Activated CD4-positive, alpha-beta T cell treated with anti-CD3 and anti-CD28 coated beads, Interleukin-2, amount 50 U/mL, for 16 hours (primary cell): Measurements from ENCODE around the gene ZNF57.
A peak's percentile ranks its signal among the peaks of the same experiment; 100 is the strongest.
"Not testable (repeated sequence)": the region's sequence is repeated elsewhere in the genome, so short reads cannot be mapped to it uniquely, and the experiment has no call there.

Source experiments
- DNase-seq: peaks from one replicate; pipeline ENCODE4 v3.0.0-alpha.2; 2020

ZNF57 gene

DNA sequence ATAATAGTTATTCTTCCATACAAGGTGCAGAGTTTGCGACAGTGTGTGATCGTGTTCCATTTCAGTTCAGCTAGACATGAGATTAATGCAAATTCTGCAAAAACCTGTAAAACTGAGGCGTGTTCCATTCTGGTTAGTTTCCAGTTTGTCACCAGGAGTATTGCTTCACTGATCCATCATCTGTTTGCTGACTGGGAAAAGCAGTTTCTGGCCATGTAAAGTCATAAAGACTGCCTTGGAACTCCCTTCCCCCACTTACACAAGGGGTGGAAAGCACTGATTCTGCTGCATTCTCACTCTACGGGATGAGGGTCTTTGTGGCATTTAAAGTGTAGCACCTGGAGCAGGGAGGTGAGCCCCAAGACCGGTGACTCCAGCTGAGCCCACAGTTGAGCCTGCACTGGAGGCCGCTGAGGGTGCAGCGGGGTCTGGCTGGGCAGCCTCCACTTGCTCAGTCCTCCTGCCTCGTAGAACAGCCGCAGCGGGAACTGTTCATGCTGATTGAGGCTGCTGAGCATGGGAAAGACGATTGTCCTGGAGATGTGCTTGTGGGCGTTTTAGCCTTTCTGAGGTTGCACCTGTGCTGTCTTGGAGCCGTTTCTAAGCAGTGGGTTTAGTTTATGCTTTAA is 2.0 kb downstream of the ZNF57 start:
- no peak for DNase-seq

DNA sequence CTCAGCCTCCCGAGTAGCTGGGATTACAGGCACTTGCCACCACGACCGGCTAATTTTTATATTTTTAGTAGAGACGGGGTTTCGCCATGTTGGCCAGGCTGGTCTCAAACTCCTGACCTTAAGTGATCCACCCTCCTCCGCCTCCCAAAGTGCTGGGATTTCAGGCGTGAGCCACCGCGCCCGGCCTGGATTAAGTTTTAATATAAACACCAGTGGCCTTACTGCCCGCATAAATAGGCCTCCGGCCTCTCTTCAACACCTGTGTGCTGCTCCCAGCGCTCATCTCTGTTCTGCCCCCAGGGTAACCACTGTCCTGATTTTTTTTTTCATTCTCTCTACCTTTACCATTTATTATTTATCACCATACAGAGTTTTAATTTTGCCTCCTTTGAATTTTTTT is 2.6 kb downstream of the ZNF57 start:
- DNase-seq, result not testable (repeated sequence)

DNA sequence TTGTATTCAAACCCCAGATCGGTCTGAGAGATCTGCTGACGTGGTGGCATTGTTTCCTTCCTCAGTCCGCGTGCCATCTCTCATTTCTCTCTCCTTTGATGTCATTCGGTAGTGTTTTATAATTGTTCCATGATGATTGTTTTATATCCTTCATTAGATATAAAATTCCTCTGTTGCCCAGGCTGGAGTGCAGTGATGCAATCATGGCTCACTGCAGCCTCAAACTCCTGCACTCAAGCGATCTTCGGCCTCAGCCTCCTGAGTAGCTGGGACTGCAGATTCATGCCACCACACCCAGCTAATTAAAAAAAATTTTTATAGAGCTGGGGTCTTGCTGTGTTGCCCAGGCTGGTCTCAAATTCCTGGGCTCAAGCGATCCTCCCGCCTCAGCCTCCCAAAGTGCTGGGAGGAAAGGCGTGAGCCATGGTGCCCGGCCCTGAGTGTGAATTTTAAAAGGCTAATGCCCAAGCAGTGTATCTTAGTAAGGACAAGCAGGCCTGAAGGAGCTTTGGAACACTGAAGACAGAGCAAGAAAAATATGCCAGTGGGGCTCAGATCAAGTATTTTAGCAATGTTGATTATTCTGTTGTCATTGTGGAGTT is 5.3 kb downstream of the ZNF57 start:
- DNase-seq, result no peak

DNA sequence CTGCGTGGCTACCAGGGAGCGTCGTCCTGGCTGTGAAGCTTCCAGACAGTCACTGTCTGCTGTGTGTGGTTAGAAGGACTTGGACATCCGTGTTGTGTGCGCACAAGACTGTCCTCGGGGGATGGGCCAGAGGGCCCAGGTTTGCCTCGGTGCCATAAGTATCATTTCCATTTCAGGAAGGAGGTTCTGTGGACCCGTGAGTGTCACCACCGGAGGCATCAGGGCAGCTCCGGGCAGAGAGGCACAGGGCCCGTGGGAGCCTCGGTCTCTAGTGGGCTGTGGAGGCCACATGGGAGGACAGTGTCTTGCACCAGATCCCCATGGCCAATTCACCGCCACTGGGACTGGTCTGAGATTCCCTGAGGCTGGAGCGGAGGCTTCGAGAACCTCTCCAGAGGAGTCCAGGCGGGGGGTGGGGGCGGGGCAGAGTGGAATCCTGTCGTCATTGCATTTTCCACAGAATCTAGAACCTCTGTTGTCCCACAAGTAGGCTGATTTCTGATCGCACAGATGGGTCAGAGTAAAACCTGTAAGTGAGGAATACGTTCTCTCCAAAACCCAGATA is 6.0 kb downstream of the ZNF57 start:
- no peak for DNase-seq

- no peak for DNase-seq
Observed at GRCh38 chr19:2912306-2912705, 11.6 kb downstream of the ZNF57 start.

DNA sequence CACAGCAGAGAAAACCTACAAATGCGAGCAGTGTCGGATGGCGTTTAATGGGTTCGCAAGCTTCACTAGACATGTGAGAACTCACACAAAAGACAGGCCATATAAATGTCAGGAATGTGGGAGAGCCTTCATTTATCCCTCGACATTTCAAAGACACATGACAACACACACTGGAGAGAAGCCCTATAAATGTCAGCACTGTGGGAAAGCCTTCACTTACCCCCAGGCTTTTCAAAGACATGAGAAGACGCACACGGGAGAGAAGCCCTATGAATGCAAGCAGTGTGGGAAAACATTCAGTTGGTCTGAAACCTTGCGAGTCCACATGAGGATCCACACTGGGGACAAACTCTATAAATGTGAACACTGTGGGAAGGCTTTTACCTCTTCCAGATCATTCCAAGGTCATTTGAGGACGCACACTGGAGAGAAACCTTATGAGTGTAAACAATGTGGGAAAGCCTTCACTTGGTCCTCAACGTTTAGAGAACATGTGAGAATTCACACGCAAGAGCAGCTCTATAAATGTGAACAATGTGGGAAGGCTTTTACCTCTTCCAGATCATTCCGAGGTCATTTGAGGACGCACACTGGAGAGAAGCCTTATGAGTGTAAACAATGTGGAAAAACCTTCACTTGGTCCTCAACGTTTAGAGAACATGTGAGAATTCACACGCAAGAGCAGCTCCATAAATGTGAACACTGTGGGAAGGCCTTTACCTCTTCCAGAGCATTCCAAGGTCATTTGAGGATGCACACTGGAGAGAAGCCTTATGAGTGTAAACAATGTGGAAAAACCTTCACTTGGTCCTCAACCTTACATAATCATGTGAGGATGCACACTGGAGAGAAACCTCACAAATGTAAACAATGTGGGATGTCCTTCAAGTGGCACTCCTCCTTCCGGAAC is 16.8 kb downstream of the ZNF57 start:
- no peak for DNase-seq

DNA sequence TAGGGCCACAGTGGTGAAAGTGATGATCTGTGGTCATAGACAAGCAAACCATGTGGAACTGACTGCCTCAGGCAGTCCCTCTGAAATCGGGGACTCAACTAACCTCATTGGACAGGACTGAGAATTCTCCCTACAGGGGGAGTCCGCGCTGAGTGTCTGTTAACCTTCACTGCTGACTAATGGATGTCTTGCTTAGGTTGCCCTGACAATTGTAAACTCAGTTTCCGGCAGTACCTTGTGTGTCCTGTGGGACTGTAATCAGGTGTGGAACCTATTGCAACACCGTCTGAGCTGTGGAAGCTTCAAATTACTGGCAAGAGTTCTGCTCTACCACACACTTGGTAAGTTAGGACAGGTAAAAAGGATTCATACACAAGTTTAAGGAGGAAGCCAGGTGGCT is 22.3 kb downstream of the ZNF57 start:
- no peak for DNase-seq

DNA sequence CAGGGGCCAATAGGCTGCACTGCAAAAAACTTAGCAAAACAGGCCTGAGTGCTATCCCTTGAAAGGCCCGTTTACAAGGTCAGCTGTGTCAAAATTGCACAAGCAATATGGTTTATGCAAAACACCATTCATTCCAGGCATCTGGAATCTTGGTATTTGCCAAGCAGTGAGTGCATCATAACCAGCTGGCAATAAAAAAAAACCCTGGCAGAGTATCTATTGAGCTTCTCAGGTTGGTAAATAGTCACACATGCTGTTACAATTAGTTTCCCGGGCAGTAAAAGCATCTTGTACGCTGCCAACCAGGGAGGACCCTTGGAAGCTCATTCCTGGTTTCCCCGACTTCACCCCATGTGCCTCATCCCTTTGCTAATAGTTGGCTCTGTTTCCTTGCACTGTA is 22.8 kb downstream of the ZNF57 start:
- DNase-seq, result no peak

- no peak for DNase-seq
Observed at GRCh38 chr19:2926341-2927031, 25.8 kb downstream of the ZNF57 start.

GRCh38 chr19:2927032-2927430 is 26.3 kb downstream of the ZNF57 start:
- no peak for DNase-seq

DNA sequence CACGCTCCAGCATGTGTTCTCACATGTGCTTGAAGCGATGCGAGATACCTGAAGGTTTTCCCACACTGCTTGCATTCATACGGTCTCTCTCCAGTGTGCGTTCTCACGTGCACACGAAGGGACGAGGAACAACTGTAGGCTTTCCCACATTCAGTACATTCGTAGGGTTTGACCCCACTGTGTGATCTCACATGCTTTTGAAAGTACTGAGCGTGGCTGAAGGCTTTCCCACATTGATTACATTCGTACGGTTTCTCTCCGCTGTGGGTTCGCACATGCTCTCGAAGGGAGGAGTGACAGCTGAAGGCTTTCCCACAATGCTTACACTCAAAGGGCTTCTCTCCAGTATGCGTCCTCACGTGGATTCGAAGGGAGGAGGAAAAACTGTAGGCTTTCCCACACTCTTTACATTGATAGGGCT is 32.8 kb downstream of the ZNF57 start:
- no peak for DNase-seq

DNA sequence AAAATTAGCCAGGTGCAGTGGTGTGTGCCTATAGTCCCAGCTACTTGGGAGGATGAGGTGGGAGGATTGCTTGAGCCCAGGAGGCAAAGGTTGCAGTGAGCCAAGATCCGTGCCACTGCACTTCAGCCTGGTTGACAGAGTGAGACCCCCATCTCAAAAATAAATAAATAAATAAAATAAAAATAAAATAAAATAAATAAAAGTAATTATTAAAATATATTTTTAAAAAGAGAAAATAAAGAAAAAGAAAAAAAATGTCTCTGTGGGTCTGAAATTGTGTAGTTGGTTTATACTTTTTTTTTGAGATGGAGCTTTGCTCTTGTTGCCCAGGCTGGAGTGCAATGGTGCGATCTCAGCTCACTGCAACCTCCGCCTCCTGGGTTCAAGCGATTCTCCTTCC is 35.1 kb downstream of the ZNF57 start:
- not testable (repeated sequence) for DNase-seq

DNA sequence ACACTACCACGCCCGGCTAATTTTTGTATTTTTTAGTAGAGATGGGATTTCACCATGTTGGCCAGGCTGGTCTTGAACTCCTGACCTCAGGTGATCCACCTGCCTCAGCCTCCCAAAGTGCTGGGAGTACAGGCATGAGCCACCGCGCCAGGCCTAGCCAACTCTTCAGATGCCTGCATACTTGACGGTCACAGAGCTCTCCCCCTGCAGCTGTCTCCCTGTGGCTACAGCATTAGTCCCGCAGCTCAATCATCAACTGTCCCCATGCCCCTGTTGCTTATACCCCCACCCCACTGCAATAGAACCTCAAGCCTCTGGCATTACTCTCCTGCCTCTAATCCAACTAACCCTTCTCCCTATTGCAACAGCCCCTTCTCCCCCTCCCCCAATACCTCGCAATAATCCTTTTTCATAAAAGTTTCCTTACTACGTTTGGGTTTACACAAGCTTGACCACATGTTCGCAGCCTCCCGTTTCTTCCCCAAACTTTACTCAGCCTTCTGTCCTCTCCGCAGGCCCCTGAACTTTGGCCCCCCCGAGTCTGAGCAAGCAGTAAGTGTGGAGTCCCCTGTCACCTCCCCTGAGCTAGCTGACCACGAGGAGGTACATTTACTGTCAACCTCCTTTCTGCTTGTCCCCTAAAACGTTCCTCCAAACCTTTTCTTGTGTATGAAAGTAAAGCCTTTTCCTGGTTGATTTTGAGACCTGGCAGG is 42.4 kb downstream of the ZNF57 start:
- DNase-seq, result no peak

DNA sequence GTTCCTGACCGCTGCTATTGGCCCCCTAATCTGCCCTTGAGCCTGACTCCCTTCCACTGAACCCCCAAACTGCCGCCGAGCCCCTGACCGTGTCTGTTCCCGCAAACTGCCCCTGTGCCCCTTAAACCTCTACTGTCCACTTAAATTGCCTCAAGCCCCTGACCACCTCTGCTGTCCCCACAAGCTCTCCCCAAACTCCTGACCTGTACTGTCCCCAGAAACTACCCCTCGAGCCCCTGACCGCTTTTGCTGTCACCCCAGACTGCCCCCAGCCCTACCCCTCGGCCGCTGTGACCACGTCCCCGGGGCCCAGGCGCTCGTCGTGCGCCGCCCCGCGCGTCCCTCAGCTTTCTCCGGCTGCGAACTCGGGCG is 43.7 kb downstream of the ZNF57 start:
- no peak for DNase-seq

DNA sequence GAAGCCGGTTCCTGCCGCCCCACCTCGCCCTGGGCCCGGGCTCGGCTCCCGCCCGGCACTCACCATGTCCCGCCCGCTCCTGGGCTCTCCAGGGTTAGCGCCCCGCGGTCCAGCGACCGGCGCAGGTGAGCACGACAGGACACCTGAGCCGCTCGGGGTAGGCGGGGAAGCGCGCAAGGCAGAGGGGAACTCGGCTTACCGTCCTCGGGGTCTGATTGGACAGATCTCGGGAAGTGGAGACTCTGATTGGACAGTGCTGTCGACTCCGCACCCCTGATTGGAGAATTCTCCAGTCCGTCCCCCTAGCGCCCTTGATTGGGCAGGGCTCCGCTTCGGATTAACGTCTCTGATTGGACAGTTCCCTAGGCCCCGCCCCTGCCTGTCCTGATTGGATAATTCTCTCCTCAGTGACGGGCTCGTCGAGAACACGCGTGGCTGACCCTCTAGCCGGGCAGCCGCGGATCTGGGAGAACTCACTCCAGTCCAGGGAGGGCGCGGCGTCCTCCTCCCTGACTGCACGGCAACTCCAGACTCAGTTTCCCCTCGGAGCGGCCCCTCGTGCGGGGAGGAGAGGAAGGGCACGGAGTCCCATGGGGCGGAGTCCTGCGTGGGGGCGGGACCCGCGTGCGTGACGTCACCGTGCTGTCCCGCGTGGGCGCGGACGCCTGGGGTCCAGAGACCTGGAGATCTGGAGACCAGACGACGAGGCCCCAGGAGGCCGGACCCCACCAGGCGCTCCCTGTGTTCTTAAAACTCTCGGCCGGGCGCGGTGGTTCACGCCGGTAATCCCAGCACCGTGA is 44.2 kb downstream of the ZNF57 start, which contains the start of gene ZNF77:
TSS of gene ZNF77 (minus strand) at position 197 of the 800 bp plus-strand sequence. CDS start at position 66, 131 bp downstream.
- DNase-seq, result peak; percentile 99

GRCh38 chr19:2945575-2946184 is 45.0 kb downstream of the ZNF57 start:
- DNase-seq, result no peak

GRCh38 chr19:2949939-2950285 is 49.2 kb downstream of the ZNF57 start:
- no peak for DNase-seq

DNA sequence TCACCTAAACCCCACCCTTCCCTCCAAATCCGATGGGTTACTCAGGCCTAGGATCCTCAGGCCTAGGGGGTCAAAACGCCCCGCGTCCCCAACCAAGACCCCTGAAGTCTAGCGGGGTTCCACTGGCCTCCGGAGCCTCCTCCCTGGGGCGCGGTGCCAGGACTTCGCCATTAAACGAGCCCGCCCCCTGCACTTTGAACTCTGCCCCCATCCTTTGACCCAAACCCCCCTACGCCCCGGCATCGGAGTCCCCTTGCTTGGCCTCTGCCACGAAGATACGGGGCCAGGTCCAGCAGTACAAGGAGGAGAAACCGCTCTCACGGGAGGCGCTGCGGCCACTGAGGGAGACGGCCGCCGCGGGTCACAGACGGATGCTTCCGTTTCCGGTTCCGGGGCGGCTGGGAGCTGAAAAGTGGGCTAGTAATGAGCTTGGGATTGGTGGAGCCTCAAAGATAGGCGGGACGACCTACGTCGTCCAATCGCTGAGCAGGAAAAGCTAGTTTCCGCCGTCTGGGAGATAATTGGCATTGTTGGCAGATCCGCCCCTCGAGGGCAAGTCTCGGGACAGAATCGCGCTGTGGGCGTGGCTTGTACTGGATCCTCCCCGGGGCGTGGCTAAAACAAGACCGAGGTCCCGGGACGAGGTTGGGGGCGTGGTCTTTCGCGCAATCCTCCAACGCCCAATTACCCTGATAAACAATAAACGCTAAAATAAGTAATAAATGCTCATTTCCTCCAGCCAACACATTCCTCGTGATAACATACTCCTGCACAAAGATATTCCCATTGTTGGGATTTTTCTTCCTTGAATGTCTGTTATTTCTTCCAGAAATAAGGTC is 49.8 kb downstream of the ZNF57 start:
- DNase-seq, result peak; percentile 100

GRCh38 chr19:2952953-2953481 is 52.3 kb downstream of the ZNF57 start:
- DNase-seq, result no peak

DNA sequence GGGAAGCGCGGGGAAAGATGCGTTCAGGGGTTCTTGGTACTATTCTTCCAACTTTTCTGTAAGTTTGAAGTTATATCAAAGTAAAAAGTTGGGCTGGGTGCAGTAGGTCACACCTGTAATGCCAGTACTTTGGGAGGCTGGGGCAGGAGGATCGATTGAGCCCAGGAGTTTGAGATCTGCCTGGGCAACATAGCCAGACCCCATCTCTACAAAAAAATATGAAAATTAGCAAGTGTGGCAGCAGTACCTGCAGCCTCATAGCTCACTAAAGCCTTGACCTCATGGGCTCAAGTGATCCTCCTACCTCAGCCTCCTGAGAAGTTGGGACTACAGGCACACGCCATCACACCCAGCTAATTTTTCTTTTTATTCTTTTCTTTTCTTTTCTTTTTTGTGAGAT is 56.4 kb downstream of the ZNF57 start:
- no peak for DNase-seq
